T-helper 17 cell (primary cell): ENCODE measurements around the gene ASPG. TPM values are rescaled to one million over a fixed set of nuclear protein-coding genes. Genes with fewer than 3 reads are reported as not detected.
A peak's percentile ranks its signal among the peaks of the same experiment; 100 is the strongest.

Source experiments
- ATAC-seq: fragments of 150-1000 bp; cut with Tn5 transposase; 2 replicates; pipeline ENCODE4 v1.10.0; 2021; ENCODE audit warnings: mild to moderate bottlenecking, moderate library complexity
- DNase-seq, 3 donors: peaks; one replicate each; pipeline versions ENCODE4 v3.0.0 to v3.0.0-alpha.2; 2020 to 2021
- H3K9me3 ChIP-seq: one replicate; pipeline ENCODE4 v1.7.0; 2013; ENCODE audit warnings: low read length, mild to moderate bottlenecking; ENCODE audit not compliant: control insufficient read depth, poor library complexity, severe bottlenecking
- H3K27ac Mint-ChIP-seq: one replicate; pipeline ENCODE4 v1.8.0; 2022; ENCODE audit warnings: mild to moderate bottlenecking, moderate library complexity, mixed read lengths
- H3K27me3 Mint-ChIP-seq: one replicate; pipeline ENCODE4 v1.8.0; 2022; ENCODE audit warnings: mixed read lengths
- H3K36me3 Mint-ChIP-seq: one replicate; pipeline ENCODE4 v1.8.0; 2022; ENCODE audit warnings: low read depth, mixed read lengths
- H3K4me1 Mint-ChIP-seq: one replicate; pipeline ENCODE4 v1.8.0; 2022; ENCODE audit warnings: mild to moderate bottlenecking, mixed read lengths
- H3K4me3 Mint-ChIP-seq: one replicate; pipeline ENCODE4 v1.8.0; 2022; ENCODE audit warnings: mild to moderate bottlenecking, moderate library complexity, mixed read lengths
- total RNA-seq, 4 donors: library from RNA in 2 of 4; stranded (reverse) in 2 of 4; gene quantifications; one replicate each; pipeline ENCODE4 v1.2.3 and lab custom pipeline; 2022 to 2026

Gene ASPG
- total RNA-seq, 2 donors from 2014 or later = not detected

DNA sequence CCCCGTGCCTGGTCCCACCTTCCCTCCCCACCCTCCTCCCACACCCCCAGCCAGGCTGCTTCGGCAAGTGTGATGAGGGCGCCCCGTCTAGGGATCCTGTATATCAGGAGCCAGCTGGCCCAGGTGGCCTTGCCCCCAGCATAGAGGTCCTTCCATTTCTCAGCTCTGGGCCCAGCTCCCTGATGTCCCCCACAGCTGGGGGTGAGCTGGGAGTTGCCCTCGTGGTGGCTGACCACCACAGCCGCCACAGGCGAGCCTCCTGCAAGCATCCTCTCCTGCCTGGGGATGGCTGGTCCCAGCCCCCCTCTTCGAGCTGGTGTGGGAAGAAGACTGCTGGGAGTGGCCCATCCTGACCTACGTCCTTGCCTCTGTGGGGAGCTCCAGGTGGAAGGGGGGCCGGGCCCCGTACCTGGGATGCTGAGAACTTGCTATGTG is 7.4 kb downstream of the ASPG start:
- no peaks in the 10 kb centered on the region for H3K9me3 ChIP-seq
- ATAC-seq (no peak), DNase-seq (no peak)
- Mint-ChIP-seq H3K27me3 (peaks cover 9% of the 10 kb centered on the region), H3K4me1 (peaks cover 6% of the 10 kb centered on the region), H3K27ac (no peak overlapping the region), H3K4me3 (no peak overlapping the region), H3K36me3 (no peaks in the 10 kb centered on the region)

DNA sequence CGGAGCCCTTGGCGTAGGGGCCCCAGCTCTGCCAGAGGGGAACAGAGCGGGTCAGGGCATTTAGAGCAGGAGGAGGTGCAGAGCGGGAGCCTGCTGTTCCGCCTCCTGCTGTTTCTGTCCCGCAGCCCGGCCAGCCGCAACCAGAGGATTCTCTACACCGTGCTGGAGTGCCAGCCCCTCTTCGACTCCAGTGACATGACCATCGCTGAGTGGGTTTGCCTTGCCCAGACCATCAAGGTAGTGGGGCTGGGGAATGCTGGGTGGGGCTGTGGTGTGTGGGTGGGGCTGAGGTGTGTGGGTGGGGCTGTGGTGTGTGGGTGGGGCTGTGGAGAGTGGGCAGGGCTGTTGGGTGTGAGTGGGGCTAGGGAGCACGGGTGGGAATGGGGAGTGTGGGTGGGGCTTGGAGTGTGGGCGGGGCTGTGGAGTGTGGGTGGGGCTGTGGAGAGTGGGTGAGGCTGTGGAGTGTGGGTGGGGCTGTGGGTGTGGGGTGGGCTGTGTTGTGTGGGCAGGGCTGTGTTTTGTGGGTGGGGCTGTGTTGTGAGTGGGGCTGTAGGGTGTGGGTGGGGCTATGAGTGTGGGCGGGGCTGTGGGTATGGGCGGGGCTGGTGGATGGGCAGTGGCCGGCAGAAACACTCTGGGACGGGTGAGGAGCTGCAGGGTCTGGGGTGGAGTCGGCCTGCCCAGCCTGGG is 8.0 kb downstream of the ASPG start:
- H3K9me3 ChIP-seq = no peaks in the 10 kb centered on the region
- Mint-ChIP-seq H3K27ac (no peak overlapping the region), H3K27me3 (peaks cover 9% of the 10 kb centered on the region), H3K36me3 (no peaks in the 10 kb centered on the region), H3K4me1 (peaks cover 6% of the 10 kb centered on the region), H3K4me3 (no peak overlapping the region)
- DNase-seq (peak in 1 of 3 donors; percentile 11), ATAC-seq (peak; percentile 57)

DNA sequence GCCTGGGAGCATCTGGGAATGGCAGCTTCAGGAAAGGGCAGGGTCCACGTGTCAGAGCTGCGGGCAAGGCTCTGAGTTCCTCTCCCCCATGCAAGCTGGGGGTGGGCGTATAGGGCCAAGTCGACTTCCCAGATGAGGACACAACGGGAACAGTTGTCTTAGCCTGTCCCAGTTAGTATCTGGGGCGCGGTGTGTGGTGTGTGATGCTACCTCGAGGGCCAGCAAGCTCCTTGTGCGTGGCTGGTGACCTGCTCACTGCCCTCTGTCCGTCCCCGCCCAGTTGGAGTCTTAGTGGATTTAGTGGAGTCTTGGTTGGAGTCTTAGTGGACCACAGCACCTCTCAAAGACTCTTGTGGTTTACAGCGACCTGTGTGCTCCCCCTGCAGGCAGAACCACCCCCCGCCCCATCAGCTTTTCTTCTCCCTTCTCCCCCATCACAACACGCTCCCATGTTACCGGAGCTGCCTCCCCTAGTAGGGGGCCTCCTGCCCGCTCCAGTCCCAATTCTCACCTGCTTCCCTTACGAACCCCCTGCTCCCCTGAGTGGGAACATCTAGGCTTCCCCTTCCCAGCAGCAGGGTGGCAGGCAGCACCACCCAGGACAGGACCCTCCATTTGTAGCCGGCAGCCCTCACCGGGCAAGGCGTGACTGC is 8.7 kb downstream of the ASPG start:
- no peaks in the 10 kb centered on the region for H3K9me3 ChIP-seq
- ATAC-seq (no peak), DNase-seq (peak in 1 of 3 donors; percentile 7)
- Mint-ChIP-seq H3K27me3 (peaks cover 9% of the 10 kb centered on the region), H3K27ac (no peak overlapping the region), H3K36me3 (no peaks in the 10 kb centered on the region), H3K4me3 (peak overlapping the region; percentile 45), H3K4me1 (peaks cover 6% of the 10 kb centered on the region)

DNA sequence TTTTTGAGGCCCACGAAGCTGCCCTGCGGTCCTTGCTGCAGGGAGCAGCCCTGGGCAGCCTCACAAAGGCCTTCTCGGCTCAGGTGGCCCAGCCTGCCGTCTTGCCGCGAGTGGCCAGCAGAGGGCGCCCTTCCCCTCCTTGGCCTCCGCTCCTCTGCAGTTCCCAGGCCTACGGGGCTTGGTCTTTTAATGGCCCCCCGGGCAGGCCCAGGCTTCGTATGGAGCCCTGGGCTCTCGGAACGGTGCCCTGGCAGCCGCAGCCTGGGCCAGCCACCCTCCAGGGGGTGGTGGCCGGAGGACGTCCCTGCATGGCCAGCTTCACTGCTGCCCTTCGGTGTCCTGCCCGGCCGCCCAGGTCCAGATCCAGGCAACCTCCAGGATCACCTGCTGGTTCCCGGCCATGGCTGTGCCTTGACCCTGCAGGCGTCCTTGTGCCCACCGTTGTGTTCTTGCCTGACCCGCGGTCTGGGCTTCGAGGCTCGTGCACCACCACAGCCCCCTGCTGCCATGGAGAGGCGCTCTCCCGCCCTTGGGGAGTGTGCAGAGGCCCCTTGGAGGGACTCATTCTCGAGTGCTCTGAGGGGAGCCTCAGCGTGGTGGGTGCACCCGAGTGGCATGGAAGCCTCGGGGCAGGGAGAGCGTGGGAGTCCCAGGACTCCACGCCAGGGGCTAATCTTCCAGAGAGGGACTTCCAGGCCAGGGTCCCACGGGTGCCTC is 9.4 kb downstream of the ASPG start:
- DNase-seq (peak; percentile 61 to 79 (median 66)), ATAC-seq (peak; percentile 73)
- Mint-ChIP-seq H3K4me3 (peak overlapping the region; percentile 45), H3K4me1 (peaks cover 6% of the 10 kb centered on the region), H3K27me3 (peaks cover 9% of the 10 kb centered on the region), H3K36me3 (no peaks in the 10 kb centered on the region), H3K27ac (no peak overlapping the region)
- H3K9me3 ChIP-seq = no peaks in the 10 kb centered on the region

DNA sequence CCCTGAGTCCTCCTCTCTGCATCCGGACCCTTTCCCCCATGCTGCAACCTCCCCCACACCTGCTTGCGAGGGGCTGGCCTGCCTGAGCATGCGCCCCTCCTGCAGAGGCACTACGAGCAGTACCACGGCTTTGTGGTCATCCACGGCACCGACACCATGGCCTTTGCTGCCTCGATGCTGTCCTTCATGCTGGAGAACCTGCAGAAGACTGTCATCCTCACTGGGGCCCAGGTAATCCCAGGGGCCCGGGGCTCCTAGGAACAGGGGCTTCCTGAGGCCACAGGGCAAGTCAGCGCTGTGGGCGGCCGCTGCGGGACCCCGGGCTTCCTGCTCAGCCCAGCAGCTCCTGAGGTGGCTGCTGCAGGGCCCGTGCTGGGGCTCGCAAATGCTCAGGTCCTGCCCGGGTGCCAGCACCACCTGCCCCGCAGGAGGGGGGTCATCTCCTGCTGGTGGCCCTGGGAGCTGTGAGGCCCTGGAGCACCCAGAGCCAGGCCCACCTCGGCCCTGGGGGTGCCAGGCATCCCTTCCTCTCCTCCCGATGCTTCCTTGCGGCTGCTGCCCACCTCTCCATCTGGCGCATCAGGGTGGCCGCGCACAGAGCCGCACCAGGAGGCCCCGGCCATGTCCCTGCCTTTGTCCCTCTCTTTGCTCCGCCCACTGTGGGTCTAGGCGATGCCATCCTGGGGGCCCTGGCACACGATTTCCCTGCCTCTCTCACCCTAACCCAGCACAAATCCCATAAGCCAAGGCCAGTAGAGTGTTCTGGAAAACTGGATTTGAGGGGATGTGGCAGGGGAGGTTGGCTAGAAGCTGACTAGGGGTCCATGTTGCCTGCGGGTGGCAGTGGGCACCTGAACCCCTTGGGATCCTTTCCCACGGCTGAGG is 10.2 kb downstream of the ASPG start:
- H3K4me1 Mint-ChIP-seq = peaks cover 6% of the 10 kb centered on the region
- no peak overlapping the region for H3K4me3 Mint-ChIP-seq
- peaks cover 9% of the 10 kb centered on the region for H3K27me3 Mint-ChIP-seq
- H3K36me3 Mint-ChIP-seq = no peaks in the 10 kb centered on the region
- DNase-seq (no peak), ATAC-seq (no peak)
- H3K9me3 ChIP-seq = no peaks in the 10 kb centered on the region
- no peak overlapping the region for H3K27ac Mint-ChIP-seq

DNA sequence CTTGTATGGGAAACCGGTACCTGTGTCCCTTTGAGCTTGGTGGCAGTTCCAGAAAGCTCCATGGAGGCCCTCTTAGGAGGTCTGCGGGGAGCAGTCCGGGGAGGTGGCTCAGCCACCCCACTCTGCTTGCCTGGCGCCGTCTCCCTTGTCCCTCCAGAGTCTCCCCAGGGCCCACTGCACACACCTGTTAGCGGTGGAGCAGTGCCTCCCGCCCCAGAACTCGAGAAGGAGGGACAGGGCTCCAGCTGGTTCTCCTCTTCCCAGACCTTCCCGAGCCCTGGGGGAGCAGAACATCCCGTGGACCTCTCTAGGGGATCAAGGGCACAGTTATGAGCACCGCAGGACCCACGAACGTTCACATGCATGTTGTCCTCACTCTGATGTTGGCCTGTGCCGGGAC is 10.8 kb downstream of the ASPG start:
- no peaks in the 10 kb centered on the region for H3K9me3 ChIP-seq
- peaks cover 9% of the 10 kb centered on the region for H3K27me3 Mint-ChIP-seq
- no peak overlapping the region for H3K4me3 Mint-ChIP-seq
- H3K27ac Mint-ChIP-seq = no peak overlapping the region
- ATAC-seq = no peak
- no peaks in the 10 kb centered on the region for H3K36me3 Mint-ChIP-seq
- peaks cover 6% of the 10 kb centered on the region for H3K4me1 Mint-ChIP-seq
- DNase-seq = no peak

DNA sequence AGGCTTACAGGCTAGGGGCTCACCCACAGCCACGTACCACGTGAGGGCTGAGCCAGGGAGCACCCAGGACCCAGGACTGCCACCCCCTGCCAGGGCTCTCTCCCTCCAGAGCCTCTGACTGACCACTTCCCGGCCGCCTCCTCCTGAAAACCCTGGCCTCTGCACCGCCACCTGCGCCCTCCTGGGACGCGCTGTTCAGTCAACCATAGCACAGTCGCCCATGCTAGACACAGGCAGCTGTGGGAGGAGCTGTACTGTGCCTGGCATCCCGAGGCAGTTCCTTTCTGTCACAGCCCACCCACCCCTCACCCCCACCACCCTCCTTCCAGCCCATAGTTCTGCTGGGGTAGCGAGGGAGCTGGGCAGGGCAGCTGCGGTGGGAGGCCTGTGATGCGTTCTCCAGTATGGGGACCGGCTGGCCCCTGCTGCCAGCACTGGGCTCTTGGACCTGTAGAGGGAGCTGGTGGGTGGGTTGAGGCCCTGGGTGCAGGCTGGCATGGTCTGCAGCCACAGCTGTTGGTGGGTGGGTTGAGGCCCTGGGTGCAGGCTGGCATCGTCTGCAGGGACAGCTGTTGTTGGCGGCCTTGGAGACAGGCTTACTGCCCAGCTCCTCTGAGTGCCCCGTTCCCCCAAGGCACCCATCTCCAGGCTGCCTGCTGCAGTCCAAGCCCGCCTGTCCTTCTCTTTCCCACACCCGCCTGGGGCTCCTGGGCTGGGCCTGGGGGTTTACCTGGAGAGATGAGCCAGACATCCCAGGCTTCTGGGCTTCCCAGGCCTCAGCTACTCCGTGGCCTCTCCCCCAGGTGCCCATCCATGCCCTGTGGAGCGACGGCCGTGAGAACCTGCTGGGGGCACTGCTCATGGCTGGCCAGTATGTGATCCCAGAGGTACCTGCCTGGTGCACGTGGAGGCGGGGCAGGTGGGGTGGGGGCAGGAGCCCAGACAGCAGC is 11.5 kb downstream of the ASPG start:
- DNase-seq (no peak), ATAC-seq (no peak)
- Mint-ChIP-seq H3K36me3 (no peaks in the 10 kb centered on the region), H3K27me3 (peaks cover 4% of the 10 kb centered on the region), H3K4me3 (no peak overlapping the region), H3K27ac (no peak overlapping the region), H3K4me1 (peaks cover 6% of the 10 kb centered on the region)
- H3K9me3 ChIP-seq = no peaks in the 10 kb centered on the region

DNA sequence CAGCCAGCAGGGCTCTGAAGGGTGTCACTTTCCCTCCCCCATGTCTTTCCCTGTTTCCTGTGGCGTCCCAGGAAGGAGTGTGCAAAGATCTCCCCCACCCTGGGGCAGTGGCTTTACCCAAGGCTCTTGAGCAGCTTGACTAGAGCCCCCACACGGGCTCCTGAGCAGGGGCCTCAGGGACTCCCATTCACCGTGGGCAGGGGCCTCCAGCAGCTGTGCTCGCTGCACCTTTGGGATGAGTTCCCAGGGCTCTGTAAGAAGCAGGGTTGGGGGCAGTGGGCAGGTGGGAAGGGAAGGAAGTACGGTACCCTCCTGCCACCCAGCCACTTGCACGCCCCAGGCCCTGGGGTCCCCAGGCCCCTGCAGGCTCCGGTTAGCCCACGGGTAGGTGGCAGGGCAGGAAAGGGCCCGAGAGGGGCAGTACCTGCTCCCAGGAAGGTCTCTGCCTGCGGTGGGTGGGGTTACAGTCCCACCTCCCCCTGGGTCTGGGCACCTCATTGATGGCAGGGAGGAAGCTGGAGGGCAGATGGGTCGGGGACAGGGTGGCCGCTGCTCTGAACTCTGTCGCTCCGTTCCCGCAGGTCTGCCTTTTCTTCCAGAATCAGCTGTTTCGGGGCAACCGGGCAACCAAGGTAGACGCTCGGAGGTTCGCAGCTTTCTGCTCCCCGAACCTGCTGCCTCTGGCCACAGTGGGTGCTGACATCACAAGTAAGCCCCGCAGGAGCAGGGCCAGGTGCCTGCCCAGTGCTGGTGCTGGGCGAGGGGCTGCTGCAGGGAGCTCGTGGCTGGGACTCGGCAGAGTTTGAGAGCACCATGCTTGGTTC is 13.0 kb downstream of the ASPG start:
- no peak for ATAC-seq
- H3K9me3 ChIP-seq = no peaks in the 10 kb centered on the region
- Mint-ChIP-seq H3K27me3 (peaks cover 4% of the 10 kb centered on the region), H3K4me3 (no peak overlapping the region), H3K27ac (no peak overlapping the region), H3K36me3 (no peaks in the 10 kb centered on the region), H3K4me1 (peaks cover 6% of the 10 kb centered on the region)
- no peak for DNase-seq

DNA sequence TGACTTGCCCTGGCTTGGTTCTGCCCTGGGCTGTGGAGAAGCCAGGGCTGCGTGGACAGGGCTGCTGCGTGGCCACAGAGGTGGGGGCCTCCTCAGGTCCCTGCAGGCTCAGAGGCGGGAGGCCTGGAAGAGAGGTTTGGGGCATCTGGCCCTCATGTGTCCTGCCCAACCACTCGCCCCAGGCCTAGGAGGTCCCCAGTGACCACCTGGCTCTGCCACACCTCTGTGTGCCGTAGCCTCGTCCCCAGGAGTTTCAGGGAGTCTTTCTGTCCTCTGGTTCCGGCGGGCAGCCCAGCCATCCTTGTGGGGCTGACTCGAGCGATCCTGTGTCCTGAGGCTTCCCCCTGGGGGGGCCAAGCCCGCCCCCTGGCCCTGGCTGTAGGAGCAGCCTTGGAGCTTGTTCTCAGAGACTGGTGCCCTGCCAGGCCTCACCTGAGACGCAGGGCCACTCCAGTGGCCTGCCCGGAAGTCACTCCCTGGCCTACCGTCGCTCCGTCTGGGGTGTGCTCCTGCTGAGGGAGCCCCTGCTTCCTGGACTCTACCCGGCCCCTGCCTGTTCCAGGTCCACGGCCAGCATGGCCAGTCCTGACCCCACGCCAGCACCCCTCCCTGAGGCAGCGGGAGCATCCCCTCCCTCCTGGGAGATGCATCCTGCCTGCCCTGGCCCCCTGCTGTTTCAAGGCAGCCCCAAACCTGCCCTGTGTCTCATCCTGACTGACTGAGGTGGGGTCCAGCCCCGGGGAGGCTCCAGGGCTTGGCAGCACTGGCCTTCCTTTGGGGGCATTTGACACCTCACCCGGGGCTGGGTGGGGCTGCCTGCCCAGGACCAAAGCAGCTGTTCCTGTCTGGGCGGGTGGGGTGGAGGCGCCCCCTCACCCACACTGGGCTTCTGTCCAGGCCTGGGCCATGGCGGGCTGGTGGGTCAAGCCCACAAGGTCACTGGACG is 13.9 kb downstream of the ASPG start:
- Mint-ChIP-seq H3K27ac (no peak overlapping the region), H3K4me1 (peaks cover 3% of the 10 kb centered on the region), H3K4me3 (no peak overlapping the region), H3K27me3 (peaks cover 3% of the 10 kb centered on the region), H3K36me3 (no peaks in the 10 kb centered on the region)
- H3K9me3 ChIP-seq = no peaks in the 10 kb centered on the region
- ATAC-seq = no peak
- DNase-seq = no peak

DNA sequence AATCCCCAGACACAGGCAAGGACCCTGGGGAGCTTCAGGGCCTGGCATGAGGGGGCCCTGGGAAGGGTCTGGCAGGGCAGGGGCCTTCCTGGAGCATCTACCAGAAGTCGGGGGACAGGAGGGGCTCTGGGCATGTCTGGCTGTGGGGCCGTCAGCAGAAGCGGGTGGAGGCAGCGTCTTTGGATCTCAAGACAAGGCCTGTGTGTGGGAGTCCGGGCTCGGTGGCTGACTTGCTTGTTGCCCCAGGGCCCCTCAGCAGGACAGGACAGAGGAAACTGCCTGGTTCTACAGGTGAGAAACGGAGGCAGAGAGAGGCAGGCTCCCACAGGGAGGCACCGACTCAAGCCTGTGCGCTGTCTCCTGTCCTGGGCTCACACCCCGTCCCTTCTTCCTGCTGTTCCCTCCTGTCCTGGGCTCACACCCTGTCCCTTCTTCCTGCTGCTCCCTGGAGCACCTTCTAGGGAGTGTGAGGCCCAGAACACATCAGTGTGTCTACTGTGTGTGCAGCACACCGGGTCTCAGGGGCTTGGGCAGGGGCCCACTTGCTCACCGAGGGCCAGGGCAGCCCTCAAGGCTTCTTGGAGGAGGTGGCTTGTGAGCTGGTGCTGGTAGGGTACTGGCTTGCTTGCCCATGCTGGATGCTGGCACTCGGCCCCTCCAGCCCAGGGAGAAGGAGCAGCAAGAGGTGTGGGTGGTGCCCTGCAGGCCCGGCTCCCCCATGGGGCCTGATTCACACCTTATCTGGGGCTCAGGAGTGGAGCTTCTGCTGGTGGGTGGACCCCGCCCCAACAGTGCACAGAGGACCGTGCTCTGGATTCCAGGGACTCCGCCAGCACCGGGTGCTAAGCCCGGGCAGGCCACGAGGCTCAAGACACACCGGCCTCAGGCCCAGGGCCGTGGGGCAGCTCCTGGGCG is 14.9 kb downstream of the ASPG start:
- peak in 1 of 3 donors; percentile 10 for DNase-seq
- Mint-ChIP-seq H3K27ac (no peak overlapping the region), H3K4me3 (no peak overlapping the region), H3K27me3 (no peaks in the 10 kb centered on the region), H3K4me1 (no peaks in the 10 kb centered on the region), H3K36me3 (no peaks in the 10 kb centered on the region)
- ATAC-seq = no peak
- no peaks in the 10 kb centered on the region for H3K9me3 ChIP-seq
